GM23248 (cell line): ENCODE measurements around the gene PAK6.

Source experiments
- EZH2 ChIP-seq: fragments of 200-600 bp; sonication (generic); IDR thresholded peaks from 2 replicates; pipeline ENCODE4 v1.6.1; 2018; ENCODE audit warnings: antibody characterized with exemption, mild to moderate bottlenecking; ENCODE audit not compliant: insufficient read depth, poor library complexity, severe bottlenecking
- EZH2phosphoT487 ChIP-seq: fragments of 200-600 bp; sonication (generic); IDR thresholded peaks from 2 replicates; pipeline ENCODE4 v1.6.1; 2018; ENCODE audit warnings: antibody characterized with exemption, moderate library complexity, mild to moderate bottlenecking, low read depth; ENCODE audit not compliant: insufficient read depth

- TF ChIP-seq EZH2: no peak
- TF ChIP-seq EZH2phosphoT487: no peak
Observed at GRCh38 chr15:40254452-40254851, 15.6 kb downstream of the PAK6 start.
